KOPT-K1 (cell line): ENCODE data around the gene ENGASE.
"Not testable (repeated sequence)": the region's sequence is repeated elsewhere in the genome, so short reads cannot be mapped to it uniquely, and the experiment has no call there.

Experiments
- H3K27ac ChIP-seq: fragments of 200-600 bp; sonication (generic); 2 replicates; pipeline ENCODE4 v1.5.1; 2016; ENCODE audit warnings: antibody characterized with exemption, mild to moderate bottlenecking, low read depth, low read length; ENCODE audit not compliant: poor library complexity, severe bottlenecking
- H3K36me3 ChIP-seq: fragments of 200-600 bp; sonication (generic); 2 replicates; pipeline ENCODE4 v1.5.1; 2017; ENCODE audit warnings: antibody characterized with exemption, mild to moderate bottlenecking, low read length, moderate library complexity; ENCODE audit not compliant: insufficient read depth
- H3K9me3 ChIP-seq: fragments of 200-600 bp; sonication (generic); 2 replicates; pipeline ENCODE4 v1.5.1; 2017; ENCODE audit warnings: antibody characterized with exemption, low read length, mild to moderate bottlenecking; ENCODE audit not compliant: insufficient read depth, poor library complexity, severe bottlenecking

ENGASE gene

GRCh38 chr17:79074649-79075445 lies at the start of gene ENGASE:
TSS of gene ENGASE (plus strand) at chr17:79074824. CDS start at chr17:79074945, 121 bp downstream.
- Histone ChIP-seq H3K36me3 (no peaks in the 10 kb centered on the region), H3K27ac (no peak within 1 kb of the TSS), H3K9me3 (no peaks in the 10 kb centered on the region)

DNA sequence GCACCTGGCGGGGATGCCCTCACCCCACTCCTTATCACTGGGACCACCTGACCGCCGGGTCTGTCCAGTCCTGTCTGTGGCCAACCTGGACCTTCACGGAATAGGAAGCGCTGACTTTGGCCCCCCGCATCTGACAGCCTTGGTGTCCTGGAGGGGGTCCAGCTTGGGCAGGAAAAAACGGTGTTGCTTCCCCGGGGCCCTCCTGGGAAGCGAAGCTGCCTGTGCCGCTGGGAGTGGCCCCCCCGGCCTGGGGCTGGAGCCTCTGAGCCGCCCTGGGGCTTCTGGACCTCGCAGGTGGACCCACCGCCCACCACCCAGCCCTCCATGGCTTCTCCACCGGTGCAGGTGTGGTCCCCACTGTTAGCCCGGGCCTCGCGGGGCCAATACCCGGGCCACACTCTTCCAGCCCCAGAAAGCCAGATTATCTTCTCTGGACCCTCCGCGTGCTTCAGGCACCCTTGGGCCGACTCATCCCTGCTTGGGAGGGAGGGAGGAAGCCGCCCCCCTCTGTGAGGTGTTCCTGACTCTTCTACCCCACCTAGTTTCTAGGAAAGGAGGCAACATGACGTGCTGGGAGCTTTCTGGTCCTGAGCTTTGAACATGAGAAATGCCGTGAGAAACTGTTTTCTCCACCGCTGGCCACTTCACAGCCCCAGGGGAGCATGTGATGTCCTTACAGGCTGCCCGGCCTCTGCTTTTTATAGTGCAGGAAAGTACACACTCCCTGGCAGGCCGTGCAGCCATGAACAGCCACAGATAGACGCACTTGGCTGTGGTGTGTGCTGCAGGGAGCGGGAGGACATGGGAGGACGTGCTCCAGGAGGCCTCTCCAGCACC lies 49.5 kb upstream of the ENGASE start:
- H3K9me3 ChIP-seq = no peaks in the 10 kb centered on the region
- H3K36me3 ChIP-seq = no peaks in the 10 kb centered on the region
- no peak overlapping the region for H3K27ac ChIP-seq

DNA sequence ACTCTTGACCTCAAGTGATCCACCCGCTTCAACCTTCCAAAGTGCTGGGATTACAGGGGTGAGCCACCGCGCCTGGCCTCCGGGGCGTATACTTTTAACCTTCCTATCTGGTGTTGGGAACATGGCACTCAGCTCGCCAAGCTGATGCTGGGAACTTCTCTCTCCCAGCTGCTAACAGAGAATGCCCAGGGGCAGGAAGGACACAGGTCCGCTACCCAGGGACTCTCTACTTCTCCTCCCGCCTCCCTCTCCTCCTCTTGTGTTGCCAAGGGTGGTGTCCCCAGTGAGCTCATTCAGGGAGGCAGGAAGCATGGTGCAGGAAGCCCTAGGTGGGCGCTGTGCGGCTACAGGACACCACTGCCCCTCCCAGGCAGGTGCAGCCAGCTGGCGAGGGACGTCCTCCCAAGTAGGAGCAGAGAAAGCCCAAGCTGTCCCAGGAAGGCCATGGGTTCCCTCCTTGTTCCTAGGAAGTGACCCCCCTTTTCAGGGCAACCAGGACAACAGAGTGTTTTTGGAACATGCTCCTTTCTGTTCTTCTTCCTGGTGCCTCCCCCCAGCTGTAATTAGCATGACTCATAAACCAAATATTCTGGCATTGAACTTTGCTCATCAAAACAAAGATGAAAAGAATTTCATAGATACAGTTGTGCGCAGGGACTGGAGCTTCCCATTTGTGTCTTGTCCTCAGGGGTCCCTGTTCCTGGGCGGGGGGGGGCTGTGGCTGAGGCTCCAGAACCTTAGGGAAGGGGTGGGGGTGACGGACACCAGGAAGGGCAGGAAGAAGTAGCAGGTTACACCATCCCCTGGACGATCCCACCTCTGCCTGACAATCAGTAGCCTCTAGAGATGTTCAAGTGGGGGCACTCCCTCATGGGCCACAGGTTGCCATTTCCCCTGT lies 48.0 kb upstream of the ENGASE start:
- Histone ChIP-seq H3K27ac (no peak overlapping the region), H3K36me3 (no peaks in the 10 kb centered on the region), H3K9me3 (no peaks in the 10 kb centered on the region)

- Histone ChIP-seq H3K9me3 (no peaks in the 10 kb centered on the region), H3K27ac (no peak overlapping the region), H3K36me3 (no peaks in the 10 kb centered on the region)
These were observed 47.2 kb upstream of the ENGASE start for GRCh38 chr17:79027274-79027924.

- Histone ChIP-seq H3K36me3 (no peaks in the 10 kb centered on the region), H3K27ac (no peak overlapping the region), H3K9me3 (no peaks in the 10 kb centered on the region)
These were observed 46.6 kb upstream of the ENGASE start for GRCh38 chr17:79027925-79028491.

- H3K36me3 ChIP-seq = no peaks in the 10 kb centered on the region
- no peak overlapping the region for H3K27ac ChIP-seq
- H3K9me3 ChIP-seq = no peaks in the 10 kb centered on the region
These were observed 45.9 kb upstream of the ENGASE start for GRCh38 chr17:79028496-79029326.

DNA sequence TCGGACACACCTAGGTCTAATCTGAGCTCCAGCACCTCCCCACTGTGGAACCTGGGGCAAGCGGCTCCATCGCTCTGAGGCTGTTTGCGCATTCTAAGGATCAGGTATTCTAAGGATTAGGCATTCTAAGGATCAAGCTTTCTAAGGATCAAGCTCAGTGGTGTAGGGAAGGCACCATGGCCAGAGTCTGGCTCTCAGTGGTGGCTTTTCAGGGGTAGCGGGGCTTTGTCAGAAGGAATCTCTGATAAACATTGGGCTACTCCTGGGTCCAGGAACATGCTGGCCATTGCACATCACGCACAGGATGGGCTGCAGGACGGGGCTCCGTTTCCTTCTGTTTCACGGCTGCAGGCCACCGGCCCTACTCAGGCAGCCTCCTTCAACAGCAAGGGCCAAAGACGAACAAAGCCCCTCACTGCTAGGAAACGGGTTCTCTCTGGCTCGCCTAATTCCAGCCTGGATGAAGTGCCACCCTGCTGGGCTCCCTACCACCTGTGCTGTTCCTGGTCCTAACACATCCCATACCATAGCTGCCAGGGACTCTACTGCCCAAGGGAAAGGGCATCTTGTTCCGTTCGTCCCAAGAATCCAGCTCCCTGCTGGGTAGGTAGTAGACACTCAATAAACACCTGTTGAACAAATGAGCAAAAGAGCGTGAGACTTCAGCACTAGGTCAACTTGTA lies 45.2 kb upstream of the ENGASE start:
- no peaks in the 10 kb centered on the region for H3K9me3 ChIP-seq
- no peaks in the 10 kb centered on the region for H3K36me3 ChIP-seq
- no peak overlapping the region for H3K27ac ChIP-seq

- not testable (repeated sequence) for H3K9me3 ChIP-seq, H3K36me3 ChIP-seq, H3K27ac ChIP-seq
These were observed 44.0 kb upstream of the ENGASE start for GRCh38 chr17:79030636-79031035.

DNA sequence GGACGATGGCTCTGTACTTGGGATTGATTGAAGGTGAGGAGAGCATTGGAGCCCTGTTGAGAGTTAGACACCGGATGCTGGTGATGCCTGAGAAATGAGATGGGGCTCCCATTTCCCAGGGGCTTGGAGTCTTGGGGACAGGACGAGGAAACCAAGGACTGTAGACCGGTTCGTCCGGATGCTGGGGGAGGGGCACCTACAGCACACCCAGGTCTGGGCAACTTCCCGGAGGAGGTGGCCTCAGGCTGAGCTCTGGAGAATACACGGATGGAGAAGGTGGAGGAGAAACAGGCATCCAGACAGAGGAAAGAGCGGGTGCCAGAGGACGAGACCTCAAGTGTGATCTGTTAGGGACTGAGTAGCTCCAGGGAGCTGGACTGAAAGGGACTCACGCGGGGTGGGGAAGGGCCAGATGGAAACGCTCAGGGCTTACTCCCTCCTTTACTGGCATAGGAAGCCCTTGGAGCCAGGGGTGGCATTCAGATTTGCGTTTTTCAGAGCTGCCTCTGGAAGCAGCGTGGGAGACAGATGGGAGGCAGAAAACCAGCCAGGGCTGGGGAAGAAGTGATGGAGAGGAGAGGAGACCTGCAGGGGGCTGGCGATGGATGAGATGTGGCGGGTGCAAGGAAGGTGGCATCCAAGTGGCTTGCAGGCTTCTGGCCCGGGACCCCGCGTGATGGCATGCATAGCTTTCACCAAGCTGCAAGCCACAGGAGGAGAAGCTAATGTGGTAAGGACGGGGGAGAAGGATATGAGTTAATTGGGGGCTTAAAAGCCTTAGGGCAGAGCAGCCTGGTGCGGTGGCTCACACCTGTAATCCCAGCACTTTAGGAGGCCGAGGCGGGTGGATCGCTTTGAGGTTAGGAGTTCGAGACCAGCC lies 42.4 kb upstream of the ENGASE start:
- H3K9me3 ChIP-seq = no peaks in the 10 kb centered on the region
- H3K36me3 ChIP-seq = no peaks in the 10 kb centered on the region
- no peak overlapping the region for H3K27ac ChIP-seq

GRCh38 chr17:79033046-79033616 lies 41.5 kb upstream of the ENGASE start:
- H3K9me3 ChIP-seq = no peaks in the 10 kb centered on the region
- H3K36me3 ChIP-seq = no peaks in the 10 kb centered on the region
- no peak overlapping the region for H3K27ac ChIP-seq

- Histone ChIP-seq H3K9me3 (no peaks in the 10 kb centered on the region), H3K27ac (no peak overlapping the region), H3K36me3 (no peaks in the 10 kb centered on the region)
These were observed 40.7 kb upstream of the ENGASE start for GRCh38 chr17:79033741-79034501.
